Muscle layer of duodenum (tissue), 2 donors: ENCODE measurements around the gene SETDB2.

Experiments used
- H3K27ac ChIP-seq: one replicate; pipeline ENCODE4 v1.7.0; 2013; ENCODE audit warnings: mild to moderate bottlenecking, low read length
- H3K27me3 ChIP-seq: one replicate; pipeline ENCODE4 v1.7.0; 2013; ENCODE audit warnings: low read depth, mild to moderate bottlenecking, control low read depth, low read length
- H3K36me3 ChIP-seq, 2 donors: one replicate each; pipeline ENCODE4 v1.7.0; 2013; ENCODE audit warnings: low read length in 2 of 2, control low read depth in 1 of 2, mild to moderate bottlenecking in 1 of 2; ENCODE audit not compliant: insufficient read depth in 2 of 2, control insufficient read depth in 1 of 2
- H3K4me1 ChIP-seq, 2 donors: one replicate each; pipeline ENCODE4 v1.7.0; 2013; ENCODE audit warnings: low read length in 2 of 2, mild to moderate bottlenecking in 2 of 2, control low read depth in 1 of 2, moderate library complexity in 1 of 2; ENCODE audit not compliant: insufficient read depth in 2 of 2, control insufficient read depth in 1 of 2
- H3K4me3 ChIP-seq, 2 donors: one replicate each; pipeline ENCODE4 v1.7.0; 2013; ENCODE audit warnings: low read length in 2 of 2, low read depth in 1 of 2, mild to moderate bottlenecking in 1 of 2
- H3K9me3 ChIP-seq, 2 donors: one replicate each; pipeline ENCODE4 v1.7.0; 2013; ENCODE audit warnings: low read length in 2 of 2, control low read depth in 1 of 2, mild to moderate bottlenecking in 1 of 2; ENCODE audit not compliant: control insufficient read depth in 1 of 2
- donor health status: healthy.

The SETDB2 gene

DNA sequence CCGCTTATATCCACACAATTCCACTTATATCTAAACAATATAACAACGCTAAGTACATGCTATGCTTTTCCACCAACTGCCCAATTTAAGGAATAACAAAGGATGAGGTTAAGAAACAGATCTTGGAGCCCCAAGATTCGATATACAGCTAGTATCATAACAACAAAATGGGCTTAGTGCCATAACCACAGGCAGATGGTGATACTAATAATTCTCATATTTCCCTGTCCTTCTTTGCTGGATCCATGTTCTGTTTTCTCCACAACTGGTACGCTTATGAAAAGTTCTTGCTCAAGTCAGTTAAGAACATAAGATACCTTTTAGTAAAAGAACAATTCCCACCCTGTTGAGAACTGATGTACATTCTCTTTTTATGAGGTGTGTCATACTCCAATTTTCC lies 34.1 kb upstream of the SETDB2 start:
- H3K27me3 ChIP-seq = no peaks in the 10 kb centered on the region
- no peaks in the 10 kb centered on the region for H3K36me3 ChIP-seq
- H3K9me3 ChIP-seq = no peaks in the 10 kb centered on the region
- H3K4me3 ChIP-seq = no peak overlapping the region
- no peak overlapping the region for H3K27ac ChIP-seq
- H3K4me1 ChIP-seq = no peaks in the 10 kb centered on the region

DNA sequence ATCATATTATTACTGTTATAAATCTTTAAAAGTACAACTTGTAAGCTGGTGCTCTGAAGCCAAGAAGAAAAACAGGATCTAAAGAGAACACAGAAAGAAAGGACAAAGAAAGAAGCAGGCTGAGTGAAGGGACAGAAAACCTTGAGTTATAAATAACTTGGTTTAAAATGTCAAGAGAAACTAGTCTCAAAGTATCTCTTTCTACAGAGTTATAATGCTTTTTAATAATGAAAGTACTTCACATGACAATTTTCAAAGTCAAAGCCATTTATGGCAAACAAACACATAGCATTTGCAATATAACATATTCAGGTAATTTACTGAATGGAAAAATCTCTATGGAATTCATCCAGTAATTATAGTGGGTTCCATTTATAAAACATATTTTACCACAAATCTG lies 33.6 kb upstream of the SETDB2 start:
- H3K9me3 ChIP-seq = no peaks in the 10 kb centered on the region
- H3K4me1 ChIP-seq = no peaks in the 10 kb centered on the region
- H3K36me3 ChIP-seq = no peaks in the 10 kb centered on the region
- no peak overlapping the region for H3K4me3 ChIP-seq
- H3K27me3 ChIP-seq = no peaks in the 10 kb centered on the region
- H3K27ac ChIP-seq = no peak overlapping the region

DNA sequence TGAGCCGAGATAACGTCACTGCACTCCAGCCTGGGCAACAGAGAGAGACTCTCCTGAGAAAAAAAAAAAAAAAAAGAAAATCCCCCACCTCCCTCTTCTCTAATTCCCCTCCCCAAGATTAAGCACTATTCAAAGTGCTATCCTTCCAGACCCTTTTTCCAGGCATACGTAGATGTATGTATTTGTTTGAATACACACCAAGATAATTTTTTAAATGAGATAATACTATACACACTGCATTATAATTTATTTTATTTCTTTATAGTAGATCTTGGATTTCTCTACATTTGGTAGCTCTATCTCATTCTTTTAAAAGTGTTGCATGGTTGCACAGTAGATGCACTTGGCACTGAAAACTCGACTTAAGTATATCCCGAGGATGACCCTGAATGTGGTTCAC lies 32.7 kb upstream of the SETDB2 start:
- no peaks in the 10 kb centered on the region for H3K9me3 ChIP-seq
- no peaks in the 10 kb centered on the region for H3K4me1 ChIP-seq
- no peak overlapping the region for H3K4me3 ChIP-seq
- no peaks in the 10 kb centered on the region for H3K36me3 ChIP-seq
- H3K27ac ChIP-seq = no peak overlapping the region
- no peaks in the 10 kb centered on the region for H3K27me3 ChIP-seq

DNA sequence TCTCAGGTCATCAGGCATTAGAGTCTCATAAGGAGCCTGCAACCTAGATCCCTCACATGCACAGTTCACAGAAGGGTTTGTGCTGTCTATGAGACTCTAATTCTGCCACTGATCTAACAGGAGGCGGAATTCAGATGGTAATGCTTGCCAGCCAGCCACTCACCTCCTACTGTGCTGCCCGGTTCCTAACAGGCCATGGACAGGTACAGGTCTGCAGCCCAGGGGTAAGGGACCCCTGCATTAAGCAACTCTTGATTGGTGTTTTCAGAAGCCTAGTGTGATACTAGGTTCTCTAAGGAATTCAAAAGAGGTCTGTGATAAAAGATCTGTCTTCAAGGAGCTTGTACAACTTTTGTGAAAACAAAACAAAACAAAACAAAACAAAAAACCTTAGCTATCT lies 31.3 kb upstream of the SETDB2 start:
- H3K4me3 ChIP-seq = no peak overlapping the region
- H3K4me1 ChIP-seq = no peaks in the 10 kb centered on the region
- no peaks in the 10 kb centered on the region for H3K36me3 ChIP-seq
- no peak overlapping the region for H3K27ac ChIP-seq
- no peaks in the 10 kb centered on the region for H3K9me3 ChIP-seq
- H3K27me3 ChIP-seq = no peaks in the 10 kb centered on the region

DNA sequence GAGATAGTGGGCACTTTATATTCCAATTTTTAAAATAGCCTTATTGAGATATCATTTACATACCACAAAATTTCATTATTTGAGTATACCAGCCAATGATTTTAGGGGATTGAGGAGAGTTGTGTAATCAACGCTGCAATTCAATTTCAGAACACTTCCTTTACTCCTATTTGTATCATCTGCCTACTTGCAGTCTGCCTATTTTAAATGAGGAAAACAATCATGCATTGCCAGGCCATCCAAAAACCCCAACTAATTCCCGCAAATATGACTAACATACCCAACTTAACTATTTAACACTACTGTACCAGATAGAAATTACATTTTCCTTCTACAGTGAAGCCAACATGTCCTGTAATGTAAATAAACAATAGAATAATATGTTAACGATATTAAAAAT lies 26.9 kb upstream of the SETDB2 start:
- Histone ChIP-seq H3K4me3 (no peak overlapping the region), H3K36me3 (no peaks in the 10 kb centered on the region), H3K4me1 (no peaks in the 10 kb centered on the region), H3K27ac (no peak overlapping the region), H3K27me3 (no peaks in the 10 kb centered on the region), H3K9me3 (no peaks in the 10 kb centered on the region)

DNA sequence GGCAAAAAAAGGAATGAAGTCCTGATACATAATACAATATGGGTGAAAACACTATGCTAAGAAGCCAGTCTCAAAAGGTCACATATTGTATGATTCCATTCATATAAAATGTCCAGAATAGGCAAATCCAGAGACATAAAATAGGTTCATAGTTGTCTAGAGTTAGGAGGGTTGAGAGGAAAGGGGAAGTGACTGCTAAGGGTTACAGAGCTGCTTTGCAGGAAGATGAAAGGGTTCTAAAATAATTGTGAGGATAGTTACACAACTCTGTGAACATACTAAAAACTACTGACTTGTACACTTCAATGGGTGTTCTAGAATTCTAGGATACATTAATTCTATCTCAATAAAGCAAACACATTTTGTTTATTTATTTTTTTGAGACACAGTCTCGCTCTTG lies 25.9 kb upstream of the SETDB2 start:
- no peaks in the 10 kb centered on the region for H3K9me3 ChIP-seq
- H3K27ac ChIP-seq = no peak overlapping the region
- no peaks in the 10 kb centered on the region for H3K27me3 ChIP-seq
- no peaks in the 10 kb centered on the region for H3K4me1 ChIP-seq
- no peak overlapping the region for H3K4me3 ChIP-seq
- H3K36me3 ChIP-seq = no peaks in the 10 kb centered on the region

DNA sequence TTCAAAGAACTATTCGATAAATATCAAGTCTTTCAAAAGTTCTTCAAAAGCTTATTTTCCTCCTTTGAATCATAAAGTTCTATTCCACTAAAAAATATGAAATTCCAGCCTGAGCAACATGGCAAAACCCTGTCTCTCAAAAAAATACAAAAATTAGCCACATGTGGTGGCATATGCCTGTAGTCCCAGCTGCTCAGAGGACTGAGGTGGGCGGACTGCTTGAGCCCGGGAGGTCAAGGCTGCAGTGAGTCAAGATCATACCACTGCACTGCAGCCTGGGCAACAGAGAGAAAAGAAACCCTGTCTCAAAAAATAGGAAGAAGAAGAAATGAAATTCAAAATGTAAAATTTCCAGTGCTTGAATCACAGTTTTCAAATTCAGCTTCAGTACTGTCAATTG lies 24.8 kb upstream of the SETDB2 start:
- no peaks in the 10 kb centered on the region for H3K9me3 ChIP-seq

DNA sequence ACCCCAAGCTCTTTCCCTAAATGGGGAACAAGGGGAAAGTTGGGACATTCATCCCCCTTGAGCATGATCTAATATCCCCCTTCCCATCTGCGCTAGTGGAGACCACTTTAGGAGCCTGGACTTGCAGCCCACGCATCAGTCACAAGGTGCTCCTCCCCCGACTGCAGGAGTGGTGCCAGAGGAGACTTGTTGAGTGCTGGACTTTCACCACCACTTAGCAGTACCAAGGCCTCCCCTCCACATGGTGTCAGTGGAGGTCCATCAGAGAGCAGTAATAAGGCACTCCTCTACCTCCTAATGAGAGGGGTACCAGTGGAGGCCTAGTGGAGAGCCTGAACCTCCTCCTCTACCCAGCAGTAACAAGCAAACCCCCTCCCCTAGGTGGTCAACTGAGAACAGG lies 22.7 kb upstream of the SETDB2 start:
- H3K4me1 ChIP-seq = no peaks in the 10 kb centered on the region
- no peaks in the 10 kb centered on the region for H3K36me3 ChIP-seq
- H3K27ac ChIP-seq = no peak overlapping the region
- no peaks in the 10 kb centered on the region for H3K9me3 ChIP-seq
- no peak overlapping the region for H3K4me3 ChIP-seq
- H3K27me3 ChIP-seq = no peaks in the 10 kb centered on the region

More for the DNA sequence above, 24.8 kb upstream of the SETDB2 start:
- Histone ChIP-seq H3K27me3 (no peaks in the 10 kb centered on the region), H3K27ac (no peak overlapping the region), H3K36me3 (no peaks in the 10 kb centered on the region), H3K4me1 (no peaks in the 10 kb centered on the region), H3K4me3 (no peak overlapping the region)

DNA sequence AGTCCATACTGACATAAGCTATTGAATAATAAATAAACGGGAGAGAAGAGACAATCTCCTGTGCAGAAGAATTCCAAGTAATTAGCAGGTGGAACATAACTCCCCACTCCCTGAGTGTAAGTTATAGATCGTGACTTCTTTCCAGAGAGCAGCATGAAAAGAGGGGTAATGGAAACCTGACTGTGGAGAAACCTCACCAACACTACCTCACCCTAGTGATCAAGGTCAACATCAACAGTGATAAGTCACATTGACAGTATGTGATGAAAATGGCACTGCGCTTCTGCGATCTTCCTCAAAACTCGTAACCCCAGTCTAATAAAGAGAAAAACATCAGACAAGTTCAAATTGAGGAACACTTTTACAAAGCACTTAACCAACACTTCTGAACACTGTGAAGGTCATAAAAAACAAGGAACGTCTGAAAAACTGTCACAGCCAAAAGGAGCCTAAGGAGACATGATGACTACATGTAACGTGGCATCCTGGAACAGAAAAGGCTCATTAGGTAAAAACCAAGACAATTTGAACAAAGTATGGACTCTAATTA lies 20.0 kb upstream of the SETDB2 start:
- Histone ChIP-seq H3K36me3 (no peaks in the 10 kb centered on the region), H3K27ac (no peak overlapping the region), H3K4me3 (no peak overlapping the region), H3K4me1 (no peaks in the 10 kb centered on the region), H3K27me3 (no peaks in the 10 kb centered on the region), H3K9me3 (no peaks in the 10 kb centered on the region)

DNA sequence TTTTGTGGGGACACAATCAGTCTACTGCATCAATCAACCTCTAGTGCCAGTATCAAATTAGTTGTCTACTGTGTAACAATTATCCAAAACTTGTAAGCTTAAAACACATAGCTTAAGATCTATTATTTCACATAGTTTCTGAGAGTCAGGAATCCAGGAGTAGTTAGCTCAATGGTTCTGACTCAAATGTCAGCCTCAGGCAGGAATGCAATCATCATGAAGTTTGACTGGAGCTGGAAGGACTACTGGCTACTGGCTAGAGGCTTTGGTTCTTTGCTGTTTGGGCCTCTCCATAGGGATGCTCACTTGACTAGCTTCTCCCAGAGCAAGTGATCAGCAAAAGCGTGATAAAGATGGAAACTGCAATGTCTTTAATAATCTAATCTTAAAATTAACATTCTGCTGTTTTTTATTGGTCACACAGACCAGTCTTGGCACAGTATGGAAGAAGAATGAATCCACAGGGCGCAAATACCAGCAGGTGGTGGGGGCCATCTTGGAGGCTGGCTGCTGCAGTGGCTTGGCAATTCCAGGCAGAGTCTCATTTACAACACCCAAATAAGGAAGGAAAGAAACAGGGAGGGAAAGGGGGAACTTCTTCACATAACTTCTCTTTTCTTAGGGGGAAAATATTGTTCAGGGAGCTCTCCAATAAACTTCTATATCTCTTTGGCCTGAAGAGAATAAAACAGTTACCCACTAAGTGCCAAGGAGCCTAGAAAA lies 15.9 kb upstream of the SETDB2 start:
- H3K4me3 ChIP-seq = no peak overlapping the region
- no peaks in the 10 kb centered on the region for H3K9me3 ChIP-seq
- no peaks in the 10 kb centered on the region for H3K36me3 ChIP-seq
- H3K27me3 ChIP-seq = no peaks in the 10 kb centered on the region
- H3K4me1 ChIP-seq = no peaks in the 10 kb centered on the region
- no peak overlapping the region for H3K27ac ChIP-seq

DNA sequence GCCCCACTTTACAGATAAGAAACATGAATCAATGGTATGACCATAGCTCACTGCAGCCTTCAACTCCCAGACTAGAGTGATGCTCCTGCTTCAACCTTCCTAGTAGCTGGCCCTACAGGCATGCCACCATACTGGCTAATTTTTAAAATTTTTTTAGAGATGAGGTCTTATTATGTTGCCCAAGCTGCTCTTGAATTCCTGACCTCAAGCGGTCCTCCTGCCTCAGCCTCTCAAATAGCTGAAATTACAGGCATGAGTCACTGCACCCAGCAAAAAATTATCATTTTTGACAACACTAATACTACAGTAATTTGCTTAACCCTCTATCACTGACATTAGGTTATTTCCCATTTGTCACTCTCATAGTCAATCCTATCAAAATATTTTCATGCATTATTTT lies 15.0 kb upstream of the SETDB2 start:
- no peak overlapping the region for H3K4me3 ChIP-seq
- peaks cover 0 to 7% of the 10 kb centered on the region in 2 donors for H3K36me3 ChIP-seq
- no peaks in the 10 kb centered on the region for H3K27me3 ChIP-seq
- H3K27ac ChIP-seq = no peak overlapping the region
- H3K4me1 ChIP-seq = no peaks in the 10 kb centered on the region
- H3K9me3 ChIP-seq = no peaks in the 10 kb centered on the region

DNA sequence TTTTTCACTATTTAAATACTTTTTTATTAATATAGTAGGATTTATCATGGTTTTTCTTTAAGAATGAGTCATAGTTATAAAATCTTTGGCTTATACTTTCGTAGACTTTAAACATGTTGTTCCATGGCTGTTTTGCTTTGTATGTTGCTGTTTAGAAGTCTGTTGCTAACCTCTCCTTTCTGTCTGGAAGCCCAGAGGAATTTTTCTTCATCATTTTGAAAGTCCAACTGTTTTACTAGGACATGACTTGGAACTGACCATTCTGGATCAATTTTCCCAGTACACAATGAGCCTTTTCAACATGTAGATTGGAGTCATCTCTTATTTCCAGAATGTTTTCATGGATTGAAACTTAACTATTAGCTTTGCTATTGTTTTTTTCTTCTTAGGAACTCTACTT lies 8.1 kb upstream of the SETDB2 start:
- H3K9me3 ChIP-seq = no peaks in the 10 kb centered on the region
- H3K4me1 ChIP-seq = no peaks in the 10 kb centered on the region
- H3K27ac ChIP-seq = no peak overlapping the region
- H3K4me3 ChIP-seq = no peak overlapping the region
- peaks cover 0 to 7% of the 10 kb centered on the region in 2 donors for H3K36me3 ChIP-seq
- H3K27me3 ChIP-seq = no peaks in the 10 kb centered on the region
